MM.1S (cell line): ENCODE results near the gene F7.

Source experiments
- CTCF ChIP-seq: fragments of 300-600 bp; sonication (generic); IDR thresholded peaks from 2 replicates; pipeline ENCODE4 v1.5.1; 2016; ENCODE audit warnings: antibody characterized with exemption, low read length, mixed read lengths
- EZH2 ChIP-seq: fragments of 300-600 bp; sonication (generic); optimal IDR thresholded peaks from 2 replicates; pipeline ENCODE3; 2017; ENCODE audit warnings: low read depth, mild to moderate bottlenecking, antibody characterized with exemption, low read length, mixed read lengths

GRCh38 chr13:113155982-113156655, 50.5 kb downstream of the F7 start:
- TF ChIP-seq CTCF: no peak
- TF ChIP-seq EZH2: no peak
